GM23338 (cell line): Measurements from ENCODE around the gene ALDH9A1. TPM values are rescaled to one million over a fixed set of nuclear protein-coding genes. Genes with fewer than 3 reads are reported as not detected.

ENCODE experiments used
- ATAC-seq: fragments of 200-7000 bp; cut with Tn5 transposase; 3 replicates; pipeline ENCODE4 v1.9.1; 2020
- DNase-seq: peaks from one replicate; pipeline ENCODE4 v3.0.0-alpha.2; 2015; ENCODE audit warnings: low spot score
- H2AFZ ChIP-seq: fragments of 200-600 bp; sonication (generic); 2 replicates; pipeline ENCODE4 v1.8.0; 2016; ENCODE audit warnings: antibody characterized with exemption, mild to moderate bottlenecking, moderate library complexity
- H3F3A ChIP-seq: fragments of 200-600 bp; sonication (generic); replicated peaks from 2 replicates; pipeline ENCODE4 v1.8.0; 2017; ENCODE audit warnings: antibody characterized with exemption, mixed run types, low read depth
- H3K27ac ChIP-seq: fragments of 200-600 bp; sonication (generic); 2 replicates; pipeline ENCODE4 v1.6.1; 2016; ENCODE audit warnings: low read depth
- H3K27me3 ChIP-seq: fragments of 200-600 bp; sonication (generic); 2 replicates; pipeline ENCODE4 v1.8.0; 2016; ENCODE audit warnings: mild to moderate bottlenecking, mixed run types, moderate library complexity; ENCODE audit not compliant: insufficient read depth
- H3K36me3 ChIP-seq: fragments of 200-600 bp; sonication (generic); 2 replicates; pipeline ENCODE4 v1.8.0; 2016; ENCODE audit warnings: mild to moderate bottlenecking; ENCODE audit not compliant: insufficient read depth
- H3K4me1 ChIP-seq: fragments of 200-600 bp; sonication (generic); 2 replicates; pipeline ENCODE4 v1.8.0; 2016; ENCODE audit warnings: mild to moderate bottlenecking, moderate library complexity; ENCODE audit not compliant: insufficient read depth
- H3K4me2 ChIP-seq: fragments of 200-600 bp; sonication (generic); 2 replicates; pipeline ENCODE4 v1.7.1; 2017; ENCODE audit warnings: mixed run types
- H3K4me3 ChIP-seq: fragments of 200-600 bp; sonication (generic); 2 replicates; pipeline ENCODE4 v1.6.1; 2016; ENCODE audit warnings: mixed run types
- H3K79me2 ChIP-seq: fragments of 200-600 bp; sonication (generic); replicated peaks from 2 replicates; pipeline ENCODE4 v1.8.0; 2017; ENCODE audit warnings: mild to moderate bottlenecking; ENCODE audit not compliant: insufficient read depth
- H3K9me2 ChIP-seq: fragments of 200-600 bp; sonication (generic); 2 replicates; pipeline ENCODE4 v1.8.0; 2017; ENCODE audit not compliant: insufficient read depth
- H4K20me1 ChIP-seq: fragments of 200-600 bp; sonication (generic); replicated peaks from 2 replicates; pipeline ENCODE4 v1.8.0; 2017; ENCODE audit warnings: mild to moderate bottlenecking; ENCODE audit not compliant: insufficient read depth
- H3K27ac Mint-ChIP-seq: 2 replicates; pipeline ENCODE4 v1.8.0; 2020; ENCODE audit warnings: inconsistent platforms, mild to moderate bottlenecking, moderate library complexity, mixed read lengths
- H3K27me3 Mint-ChIP-seq: 3 replicates; pipeline ENCODE4 v1.8.0; 2022; ENCODE audit warnings: low read depth, mild to moderate bottlenecking, moderate library complexity, mixed read lengths, inconsistent platforms; ENCODE audit not compliant: insufficient read depth, poor library complexity
- H3K36me3 Mint-ChIP-seq: 3 replicates; pipeline ENCODE4 v1.8.0; 2021; ENCODE audit warnings: low read depth, mild to moderate bottlenecking, inconsistent platforms, moderate library complexity, mixed read lengths
- H3K4me1 Mint-ChIP-seq: 3 replicates; pipeline ENCODE4 v1.8.0; 2020; ENCODE audit warnings: mild to moderate bottlenecking, inconsistent platforms, mixed read lengths
- H3K4me3 Mint-ChIP-seq: 3 replicates; pipeline ENCODE4 v1.8.0; 2021; ENCODE audit warnings: moderate library complexity, mild to moderate bottlenecking, inconsistent platforms, mixed read lengths
- H3K9me3 Mint-ChIP-seq: 3 replicates; pipeline ENCODE4 v1.8.0; 2020; ENCODE audit warnings: moderate library complexity, mild to moderate bottlenecking, inconsistent platforms, mixed read lengths
- CTCF ChIP-seq, 2 experiments: fragments of 200-600 bp in 1 of 2; sonication (generic) in 1 of 2; conservative IDR thresholded peaks; 2 replicates each; pipeline versions ENCODE4 v1.5.1 to v1.6.1; 2016 to 2017; ENCODE audit warnings: antibody characterized with exemption in 2 of 2, low read depth in 2 of 2, mild to moderate bottlenecking in 2 of 2, moderate library complexity in 1 of 2
- EZH2 ChIP-seq: fragments of 200-600 bp; sonication (generic); IDR thresholded peaks from one replicate; pipeline ENCODE4 v1.8.0; 2017; ENCODE audit warnings: antibody characterized with exemption, mild to moderate bottlenecking, low read depth; ENCODE audit not compliant: unreplicated experiment
- EZH2phosphoT487 ChIP-seq: fragments of 200-600 bp; sonication (generic); IDR thresholded peaks from one replicate; pipeline ENCODE4 v1.8.1; 2018; ENCODE audit warnings: antibody characterized with exemption; ENCODE audit not compliant: unreplicated experiment
- ZNF114 ChIP-seq: fragments of 250-450 bp; sonication (Bioruptor Pico); IDR thresholded peaks from 2 replicates; pipeline ENCODE4 v1.5.0; 2020; ENCODE audit warnings: mild to moderate bottlenecking, moderate library complexity
- ZNF462 ChIP-seq: fragments of 250-450 bp; sonication (Bioruptor Pico); IDR thresholded peaks from 2 replicates; pipeline ENCODE4 v1.5.0; 2020; ENCODE audit warnings: mild to moderate bottlenecking, moderate library complexity
- polyA plus RNA-seq: library from polyadenylated mRNA; unstranded; fragments of >200 nt; fragmentation: Nextera tagmentation; extraction: Ambion mirVana; gene quantifications from 2 replicates; pipeline ENCODE4 v1.2.1, GENCODE V29; 2016
- total RNA-seq: library from RNA; depleted of rRNA; stranded (reverse); fragments of >200 nt; shearing (Covaris generic); gene quantifications from 2 replicates; pipeline ENCODE4 v1.2.3, GENCODE V29; 2014
- TF ChIP-seq, protein P1 (sequence below): IDR thresholded peaks from 2 replicates; pipeline ENCODE4 v1.6.1; 2016; ENCODE audit warnings: antibody characterized with exemption
- TF ChIP-seq, protein P2 (sequence below): IDR thresholded peaks from one replicate; pipeline ENCODE4 v1.6.1; 2018; ENCODE audit warnings: antibody characterized with exemption; ENCODE audit not compliant: unreplicated experiment

The ALDH9A1 gene
- total and polyA plus RNA-seq, 2 experiments from 2014 or later = 50.6 to 59.2 TPM

- Histone ChIP-seq H3F3A (no peaks in the 10 kb centered on the region), H4K20me1 (no peaks in the 10 kb centered on the region), H3K36me3 (no peaks in the 10 kb centered on the region), H3K27ac (no peak overlapping the region), H3K4me2 (peak overlapping the region; percentile 45; the same call in 1 of the 2 replicates), H3K9me2 (no peaks in the 10 kb centered on the region), H3K4me1 (peaks cover 21% of the 10 kb centered on the region), H2AFZ (peak overlapping the region; percentile 76), H3K27me3 (no peaks in the 10 kb centered on the region), H3K79me2 (no peaks in the 10 kb centered on the region), H3K4me3 (no peak overlapping the region)
- H3K27me3 Mint-ChIP-seq = peaks cover 2% of the 10 kb centered on the region
- no peak overlapping the region for H3K27ac Mint-ChIP-seq
- H3K9me3 Mint-ChIP-seq = peaks cover 13% of the 10 kb centered on the region; the same call in 2 of the 3 replicates
- H3K4me1 Mint-ChIP-seq = peaks cover 25% of the 10 kb centered on the region
- ATAC-seq (peak; percentile 57; the same call in 2 of the 3 replicates), DNase-seq (peak; percentile 13)
- H3K4me3 Mint-ChIP-seq = no peak overlapping the region
- TF ChIP-seq, protein P1, sequence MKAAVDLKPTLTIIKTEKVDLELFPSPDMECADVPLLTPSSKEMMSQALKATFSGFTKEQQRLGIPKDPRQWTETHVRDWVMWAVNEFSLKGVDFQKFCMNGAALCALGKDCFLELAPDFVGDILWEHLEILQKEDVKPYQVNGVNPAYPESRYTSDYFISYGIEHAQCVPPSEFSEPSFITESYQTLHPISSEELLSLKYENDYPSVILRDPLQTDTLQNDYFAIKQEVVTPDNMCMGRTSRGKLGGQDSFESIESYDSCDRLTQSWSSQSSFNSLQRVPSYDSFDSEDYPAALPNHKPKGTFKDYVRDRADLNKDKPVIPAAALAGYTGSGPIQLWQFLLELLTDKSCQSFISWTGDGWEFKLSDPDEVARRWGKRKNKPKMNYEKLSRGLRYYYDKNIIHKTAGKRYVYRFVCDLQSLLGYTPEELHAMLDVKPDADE = no peak
- TF ChIP-seq EZH2 = no peak
- no peak for TF ChIP-seq CTCF (conservative IDR thresholded peaks at IDR 0.05; ENCODE audit: low read depth in 2 of 2)
- TF ChIP-seq EZH2phosphoT487 = no peak
- TF ChIP-seq ZNF114 (CRISPR knock-in tag) = no peak
- TF ChIP-seq, protein P2, sequence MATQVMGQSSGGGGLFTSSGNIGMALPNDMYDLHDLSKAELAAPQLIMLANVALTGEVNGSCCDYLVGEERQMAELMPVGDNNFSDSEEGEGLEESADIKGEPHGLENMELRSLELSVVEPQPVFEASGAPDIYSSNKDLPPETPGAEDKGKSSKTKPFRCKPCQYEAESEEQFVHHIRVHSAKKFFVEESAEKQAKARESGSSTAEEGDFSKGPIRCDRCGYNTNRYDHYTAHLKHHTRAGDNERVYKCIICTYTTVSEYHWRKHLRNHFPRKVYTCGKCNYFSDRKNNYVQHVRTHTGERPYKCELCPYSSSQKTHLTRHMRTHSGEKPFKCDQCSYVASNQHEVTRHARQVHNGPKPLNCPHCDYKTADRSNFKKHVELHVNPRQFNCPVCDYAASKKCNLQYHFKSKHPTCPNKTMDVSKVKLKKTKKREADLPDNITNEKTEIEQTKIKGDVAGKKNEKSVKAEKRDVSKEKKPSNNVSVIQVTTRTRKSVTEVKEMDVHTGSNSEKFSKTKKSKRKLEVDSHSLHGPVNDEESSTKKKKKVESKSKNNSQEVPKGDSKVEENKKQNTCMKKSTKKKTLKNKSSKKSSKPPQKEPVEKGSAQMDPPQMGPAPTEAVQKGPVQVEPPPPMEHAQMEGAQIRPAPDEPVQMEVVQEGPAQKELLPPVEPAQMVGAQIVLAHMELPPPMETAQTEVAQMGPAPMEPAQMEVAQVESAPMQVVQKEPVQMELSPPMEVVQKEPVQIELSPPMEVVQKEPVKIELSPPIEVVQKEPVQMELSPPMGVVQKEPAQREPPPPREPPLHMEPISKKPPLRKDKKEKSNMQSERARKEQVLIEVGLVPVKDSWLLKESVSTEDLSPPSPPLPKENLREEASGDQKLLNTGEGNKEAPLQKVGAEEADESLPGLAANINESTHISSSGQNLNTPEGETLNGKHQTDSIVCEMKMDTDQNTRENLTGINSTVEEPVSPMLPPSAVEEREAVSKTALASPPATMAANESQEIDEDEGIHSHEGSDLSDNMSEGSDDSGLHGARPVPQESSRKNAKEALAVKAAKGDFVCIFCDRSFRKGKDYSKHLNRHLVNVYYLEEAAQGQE = no peak
- TF ChIP-seq ZNF462 (CRISPR knock-in tag) = no peak
- H3K36me3 Mint-ChIP-seq = no peaks in the 10 kb centered on the region; the same call in 1 of the 3 replicates
These were observed 81.3 kb downstream of the ALDH9A1 start for GRCh38 chr1:165616987-165617546.
